BE2C (cell line): ENCODE results near the gene AJUBA.

ENCODE experiments used
- DNase-seq: peaks from one replicate; pipeline ENCODE4 v3.0.0-alpha.2; 2020
- H3K27me3 ChIP-seq: fragments of 250-450 bp; sonication (Bioruptor Pico); 2 replicates; pipeline ENCODE4 v1.5.1; 2020; ENCODE audit warnings: mild to moderate bottlenecking
- H3K36me3 ChIP-seq: fragments of 250-450 bp; sonication (Bioruptor Pico); 2 replicates; pipeline ENCODE4 v1.5.1; 2020; ENCODE audit warnings: mild to moderate bottlenecking
- H3K4me1 ChIP-seq: fragments of 250-450 bp; sonication (Bioruptor Pico); 2 replicates; pipeline ENCODE4 v1.5.1; 2020
- H3K4me3 ChIP-seq: 2 replicates; pipeline ENCODE4 v1.5.1; 2011; ENCODE audit warnings: low read depth, low read length
- H3K9me3 ChIP-seq: fragments of 250-450 bp; sonication (Bioruptor Pico); 2 replicates; pipeline ENCODE4 v1.5.1; 2020
- TF ChIP-seq, protein P1 (sequence below): IDR thresholded peaks from 2 replicates; pipeline ENCODE4 v1.5.1; 2012; ENCODE audit warnings: mild to moderate bottlenecking, low read depth, low read length

Gene AJUBA

DNA sequence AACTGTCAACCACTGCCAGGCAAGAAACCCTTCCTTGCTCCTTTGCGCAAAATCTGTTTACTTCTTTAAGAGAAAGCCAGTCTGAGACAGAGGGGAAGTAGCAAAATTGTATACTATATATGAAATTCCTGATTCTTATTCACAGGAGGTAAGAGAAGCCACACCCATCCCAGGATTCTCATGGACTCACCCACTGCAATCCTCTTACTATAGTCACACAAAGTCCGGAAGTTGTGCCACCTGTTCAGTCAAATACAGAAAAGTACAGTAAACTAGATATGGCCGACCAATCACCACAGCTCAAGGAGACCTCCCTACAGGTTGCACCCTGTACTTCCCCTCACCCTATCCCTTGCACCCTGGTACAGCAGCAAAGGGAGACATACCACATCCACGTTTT lies 56.0 kb downstream of the AJUBA start:
- Histone ChIP-seq H3K27me3 (no peaks in the 10 kb centered on the region), H3K4me1 (no peaks in the 10 kb centered on the region; the same call in 1 of the 2 replicates), H3K36me3 (peaks cover 47% of the 10 kb centered on the region), H3K4me3 (no peak overlapping the region), H3K9me3 (no peaks in the 10 kb centered on the region)
- DNase-seq = no peak
- TF ChIP-seq, protein P1, sequence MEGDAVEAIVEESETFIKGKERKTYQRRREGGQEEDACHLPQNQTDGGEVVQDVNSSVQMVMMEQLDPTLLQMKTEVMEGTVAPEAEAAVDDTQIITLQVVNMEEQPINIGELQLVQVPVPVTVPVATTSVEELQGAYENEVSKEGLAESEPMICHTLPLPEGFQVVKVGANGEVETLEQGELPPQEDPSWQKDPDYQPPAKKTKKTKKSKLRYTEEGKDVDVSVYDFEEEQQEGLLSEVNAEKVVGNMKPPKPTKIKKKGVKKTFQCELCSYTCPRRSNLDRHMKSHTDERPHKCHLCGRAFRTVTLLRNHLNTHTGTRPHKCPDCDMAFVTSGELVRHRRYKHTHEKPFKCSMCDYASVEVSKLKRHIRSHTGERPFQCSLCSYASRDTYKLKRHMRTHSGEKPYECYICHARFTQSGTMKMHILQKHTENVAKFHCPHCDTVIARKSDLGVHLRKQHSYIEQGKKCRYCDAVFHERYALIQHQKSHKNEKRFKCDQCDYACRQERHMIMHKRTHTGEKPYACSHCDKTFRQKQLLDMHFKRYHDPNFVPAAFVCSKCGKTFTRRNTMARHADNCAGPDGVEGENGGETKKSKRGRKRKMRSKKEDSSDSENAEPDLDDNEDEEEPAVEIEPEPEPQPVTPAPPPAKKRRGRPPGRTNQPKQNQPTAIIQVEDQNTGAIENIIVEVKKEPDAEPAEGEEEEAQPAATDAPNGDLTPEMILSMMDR = no peak

DNA sequence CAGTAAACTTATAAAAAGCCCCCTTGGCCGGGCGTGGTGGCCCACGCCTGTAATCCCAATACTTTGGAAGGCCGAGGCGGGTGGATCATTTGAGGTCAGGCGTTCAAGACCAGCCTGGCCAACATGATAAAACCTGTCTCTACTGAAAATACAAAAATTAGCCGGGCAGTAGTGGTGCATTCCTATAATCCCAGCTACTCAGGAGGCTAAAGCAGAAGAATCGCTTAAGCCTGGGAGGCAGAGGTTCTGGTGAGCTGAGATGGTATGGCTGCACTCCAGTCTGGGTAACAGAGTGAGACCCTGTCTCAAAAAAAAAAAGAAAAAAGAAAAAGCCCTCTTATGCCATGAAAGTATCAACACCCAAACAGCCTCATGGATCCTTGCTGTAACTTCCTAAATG lies 56.8 kb downstream of the AJUBA start:
- Histone ChIP-seq H3K4me3 (no peak overlapping the region), H3K36me3 (peaks cover 55% of the 10 kb centered on the region), H3K9me3 (no peaks in the 10 kb centered on the region)

GRCh38 chr14:22923746-22924145 lies 58.6 kb downstream of the AJUBA start:
- Histone ChIP-seq H3K4me1 (no peaks in the 10 kb centered on the region; the same call in 1 of the 2 replicates), H3K36me3 (peaks cover 60% of the 10 kb centered on the region), H3K27me3 (no peaks in the 10 kb centered on the region), H3K4me3 (no peak overlapping the region), H3K9me3 (no peaks in the 10 kb centered on the region)
- no peak for DNase-seq
- TF ChIP-seq, protein P1 = no peak

More for the DNA sequence above, 56.8 kb downstream of the AJUBA start:
- DNase-seq = no peak
- TF ChIP-seq, protein P1 = no peak
- no peaks in the 10 kb centered on the region for H3K27me3 ChIP-seq
- H3K4me1 ChIP-seq = no peaks in the 10 kb centered on the region; the same call in 1 of the 2 replicates

DNA sequence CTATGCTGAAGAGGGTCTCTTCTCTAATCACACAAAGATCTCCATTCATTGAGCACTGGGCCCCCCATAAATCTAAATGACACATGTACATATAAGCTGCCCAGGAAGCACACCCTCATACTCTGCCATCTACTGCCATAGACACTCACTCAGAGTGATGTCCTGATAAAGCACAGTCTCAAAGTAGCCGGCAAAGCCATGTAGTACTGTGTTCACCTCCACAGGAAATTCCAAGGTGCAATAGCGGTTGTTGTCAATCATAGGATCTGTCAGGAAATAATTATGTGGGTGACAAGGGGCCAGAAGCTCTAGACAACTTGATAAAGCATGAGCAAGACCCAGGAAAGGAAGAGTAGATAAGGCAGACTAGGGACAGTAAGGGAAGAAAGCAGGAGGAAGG lies 60.1 kb downstream of the AJUBA start:
- DNase-seq = no peak
- Histone ChIP-seq H3K4me1 (no peaks in the 10 kb centered on the region), H3K27me3 (no peaks in the 10 kb centered on the region), H3K36me3 (peaks cover 59% of the 10 kb centered on the region), H3K4me3 (no peak overlapping the region), H3K9me3 (no peaks in the 10 kb centered on the region)
- TF ChIP-seq, protein P1 = no peak
